IMR-90 (cell line): ENCODE results near the gene ALPI. TPM values are rescaled to one million over a fixed set of nuclear protein-coding genes. Genes with fewer than 3 reads are reported as not detected.

Source experiments
- ATAC-seq: fragments of 200-7000 bp; cut with Tn5 transposase; 2 replicates; pipeline ENCODE4 v1.9.1; 2020; ENCODE audit warnings: low read depth, mild to moderate bottlenecking, moderate library complexity
- BruUV-seq: library from RNA; stranded (reverse); fragments of 400-500 nt; replicated peaks from 2 replicates; lab custom pipeline; 2021; lab: Mats Ljungman, UMichigan
- CTCF ChIA-PET: fragments of 300-600 bp; formaldehyde crosslinking; extraction: SDS; loops from one replicate; lab custom pipeline; 2021; ENCODE audit warnings: antibody characterized with exemption; lab: Yijun Ruan, JAX
- POLR2A ChIA-PET: fragments of 300-600 bp; sonication (Branson Sonifier 250); formaldehyde crosslinking; loops from one replicate; lab custom pipeline; 2022; ENCODE audit warnings: antibody characterized with exemption; ENCODE audit not compliant: unreplicated experiment; lab: Charles Lee
- DNase-seq: peaks from one replicate; pipeline ENCODE4 v3.0.0; 2013
- H2AFZ ChIP-seq: replicated peaks from 2 replicates; pipeline ENCODE3; 2013; ENCODE audit warnings: low read length, mild to moderate bottlenecking; ENCODE audit not compliant: poor library complexity
- H2AK5ac ChIP-seq: 2 replicates; pipeline ENCODE4 v1.6.1; 2013; ENCODE audit warnings: low read depth, low read length, inconsistent platforms
- H2AK9ac ChIP-seq: replicated peaks from 2 replicates; pipeline ENCODE3; 2013; ENCODE audit warnings: mild to moderate bottlenecking, low read depth, low read length, moderate library complexity; ENCODE audit not compliant: poor library complexity
- H2BK120ac ChIP-seq: 2 replicates; pipeline ENCODE4 v1.6.1; 2013; ENCODE audit warnings: low read depth, low read length, inconsistent platforms
- H2BK15ac ChIP-seq: 3 replicates; pipeline ENCODE4 v1.6.1; 2013; ENCODE audit warnings: low read depth, low read length, inconsistent platforms
- H2BK20ac ChIP-seq: 2 replicates; pipeline ENCODE4 v1.6.1; 2013; ENCODE audit warnings: low read depth, mild to moderate bottlenecking, inconsistent platforms, low read length, moderate library complexity
- H2BK5ac ChIP-seq: 2 replicates; pipeline ENCODE4 v1.6.1; 2013; ENCODE audit warnings: mild to moderate bottlenecking, low read depth, low read length, inconsistent platforms; ENCODE audit not compliant: poor library complexity, severe bottlenecking
- H3K14ac ChIP-seq: replicated peaks from 2 replicates; pipeline ENCODE4 v1.6.1; 2013; ENCODE audit warnings: low read depth, low read length, inconsistent platforms
- H3K18ac ChIP-seq: 2 replicates; pipeline ENCODE4 v1.6.1; 2013; ENCODE audit warnings: low read depth, low read length, control low read depth
- H3K23ac ChIP-seq: 2 replicates; pipeline ENCODE4 v1.6.1; 2013; ENCODE audit warnings: low read depth, low read length, inconsistent platforms
- H3K27ac ChIP-seq: 2 replicates; pipeline ENCODE4 v1.5.1; 2013; ENCODE audit warnings: mild to moderate bottlenecking, control low read depth, low read length; ENCODE audit not compliant: insufficient read depth
- H3K27me3 ChIP-seq: 2 replicates; pipeline ENCODE4 v1.6.1; 2013; ENCODE audit warnings: low read length; ENCODE audit not compliant: control insufficient read depth, insufficient read depth
- H3K36me3 ChIP-seq: 2 replicates; pipeline ENCODE4 v1.6.1; 2013; ENCODE audit warnings: low read length, mixed read lengths; ENCODE audit not compliant: control insufficient read depth, insufficient read depth
- H3K4ac ChIP-seq: 2 replicates; pipeline ENCODE4 v1.6.1; 2013; ENCODE audit warnings: low read depth, low read length, inconsistent platforms
- H3K4me1 ChIP-seq: 2 replicates; pipeline ENCODE4 v1.6.1; 2013; ENCODE audit warnings: low read length, mixed read lengths; ENCODE audit not compliant: control insufficient read depth, insufficient read depth
- H3K4me2 ChIP-seq: 2 replicates; pipeline ENCODE4 v1.6.1; 2013; ENCODE audit warnings: low read depth, mild to moderate bottlenecking, control low read depth, low read length, moderate library complexity
- H3K4me3 ChIP-seq: 2 replicates; pipeline ENCODE4 v1.5.1; 2013; ENCODE audit warnings: low read depth, mild to moderate bottlenecking, control low read depth, low read length, moderate library complexity; ENCODE audit not compliant: insufficient read depth
- H3K56ac ChIP-seq: 2 replicates; pipeline ENCODE4 v1.6.1; 2013; ENCODE audit warnings: low read length, inconsistent platforms; ENCODE audit not compliant: insufficient read depth; ENCODE audit errors: extremely low read depth
- H3K79me1 ChIP-seq, 2 experiments: 2 replicates each; pipeline ENCODE4 v1.6.1; 2013; ENCODE audit warnings: low read length in 2 of 2, inconsistent platforms in 1 of 2, low read depth in 1 of 2
- H3K9ac ChIP-seq: 2 replicates; pipeline ENCODE4 v1.6.1; 2013; ENCODE audit warnings: low read depth, low read length, control low read depth
- H3K9me1 ChIP-seq: 2 replicates; pipeline ENCODE4 v1.6.1; 2013; ENCODE audit warnings: low read length, inconsistent platforms; ENCODE audit not compliant: insufficient read depth
- H3K9me3 ChIP-seq: 2 replicates; pipeline ENCODE4 v1.6.1; 2013; ENCODE audit warnings: low read length; ENCODE audit not compliant: control insufficient read depth, insufficient read depth
- H4K20me1 ChIP-seq: 2 replicates; pipeline ENCODE4 v1.6.1; 2013; ENCODE audit warnings: low read length, inconsistent platforms; ENCODE audit not compliant: insufficient read depth
- H4K5ac ChIP-seq: 2 replicates; pipeline ENCODE4 v1.6.1; 2013; ENCODE audit warnings: mild to moderate bottlenecking, low read depth, low read length, control low read depth
- H4K8ac ChIP-seq, 2 experiments: 2 replicates each; pipeline ENCODE4 v1.6.1; 2013; ENCODE audit warnings: low read depth in 2 of 2, low read length in 2 of 2, control low read depth in 1 of 2, inconsistent platforms in 1 of 2
- H4K91ac ChIP-seq: 2 replicates; pipeline ENCODE4 v1.6.1; 2013; ENCODE audit warnings: low read depth, low read length, inconsistent platforms; ENCODE audit not compliant: insufficient read depth
- CEBPB ChIP-seq: IDR thresholded peaks from 2 replicates; pipeline ENCODE4 v1.6.1; 2012; ENCODE audit warnings: low read depth, low read length, improper control_type of control experiment
- CHD1 ChIP-seq: IDR thresholded peaks from 2 replicates; pipeline ENCODE4 v1.6.1; 2012; ENCODE audit warnings: low read depth, low read length, improper control_type of control experiment
- FOS ChIP-seq: fragments of 150-350 bp; IDR thresholded peaks from 2 replicates; pipeline ENCODE4 v1.6.1; 2016; ENCODE audit warnings: low read depth, low read length
- MAZ ChIP-seq: IDR thresholded peaks from 2 replicates; pipeline ENCODE4 v1.6.1; 2012; ENCODE audit warnings: low read depth, mild to moderate bottlenecking, low read length, improper control_type of control experiment, moderate library complexity, borderline replicate concordance
- MXI1 ChIP-seq: IDR thresholded peaks from 2 replicates; pipeline ENCODE4 v1.6.1; 2012; ENCODE audit warnings: low read depth, mild to moderate bottlenecking, low read length, moderate library complexity, borderline replicate concordance
- NFE2L2 ChIP-seq: fragments of 150-350 bp; IDR thresholded peaks from 2 replicates; pipeline ENCODE4 v1.6.1; 2016; ENCODE audit warnings: low read depth, mild to moderate bottlenecking, low read length
- POLR2A ChIP-seq: IDR thresholded peaks from 2 replicates; pipeline ENCODE4 v1.6.1; 2012; ENCODE audit warnings: mild to moderate bottlenecking, low read depth, low read length
- RAD21 ChIP-seq: IDR thresholded peaks from 2 replicates; pipeline ENCODE4 v1.6.1; 2012; ENCODE audit warnings: low read length, improper control_type of control experiment
- RCOR1 ChIP-seq: IDR thresholded peaks from 2 replicates; pipeline ENCODE4 v1.6.1; 2012; ENCODE audit warnings: mild to moderate bottlenecking, low read length, improper control_type of control experiment; ENCODE audit not compliant: insufficient replicate concordance
- RFX5 ChIP-seq: IDR thresholded peaks from 2 replicates; pipeline ENCODE4 v1.8.0; 2012; ENCODE audit warnings: low read depth, mild to moderate bottlenecking, low read length, moderate library complexity
- SMC3 ChIP-seq: fragments of 150-350 bp; IDR thresholded peaks from 2 replicates; pipeline ENCODE4 v1.6.1; 2016; ENCODE audit warnings: low read depth, mild to moderate bottlenecking, antibody characterized with exemption, low read length, moderate library complexity
- WGBS, 2 experiments: methylation state at CpG; one replicate each; pipeline versions ENCODE4 v1.1.5 to v1.1.7; 2013; ENCODE audit warnings: missing lambda C conversion rate in 2 of 2; ENCODE audit not compliant: insufficient read length in 1 of 2; ENCODE audit errors: extremely low coverage in 2 of 2; 5-methylcytosine and 5-hydroxymethylcytosine counted together
- dilution Hi-C: fragments of 300-500 bp; cut with HindIII; formaldehyde crosslinking; loops from one replicate; pipeline ENCODE4 v1.14.3; 2018; ENCODE audit warnings: low sequenced_read_pairs; ENCODE audit not compliant: unreplicated experiment
- in situ Hi-C: fragments of 300-500 bp; cut with MboI; formaldehyde crosslinking; loops from 3 replicates; pipeline ENCODE4 v1.14.3; 2019; ENCODE audit warnings: low sequenced_read_pairs, inconsistent platforms, mixed read lengths
- intact Hi-C: fragments of 100-400 bp; cut with micrococcal nuclease; formaldehyde crosslinking; loops from 2 replicates; pipeline ENCODE4 v1.10.0; 2022
- polyA plus RNA-seq, 3 experiments: library from polyadenylated mRNA; depleted of rRNA; stranded (reverse); fragments of >200 nt; gene quantifications; 2 replicates each; pipeline ENCODE4 v1.2.3, GENCODE V29; 2012; ENCODE audit warnings: low replicate concordance in 1 of 3
- total RNA-seq: library from RNA; depleted of rRNA; stranded (reverse); fragments of >200 nt; gene quantifications from 2 replicates; pipeline ENCODE4 v1.2.3, GENCODE V29; 2012
- TF ChIP-seq, protein P1 (sequence below): fragments of 150-350 bp; IDR thresholded peaks from 2 replicates; pipeline ENCODE4 v1.6.1; 2016; ENCODE audit warnings: low read depth, mild to moderate bottlenecking, low read length, moderate library complexity, borderline replicate concordance
- TF ChIP-seq, protein P2 (sequence below): fragments of 150-350 bp; IDR thresholded peaks from 2 replicates; pipeline ENCODE4 v1.6.1; 2017; ENCODE audit warnings: mild to moderate bottlenecking, antibody characterized with exemption, low read length, low read depth
- TF ChIP-seq, protein P3 (sequence below): conservative IDR thresholded peaks from 2 replicates; pipeline ENCODE4 v1.5.1; 2012; ENCODE audit warnings: mild to moderate bottlenecking, low read depth, low read length, improper control_type of control experiment

The ALPI gene
- total and polyA plus RNA-seq, 2 of the 4 experiments (the other 2 are of a cell fraction): not detected

DNA sequence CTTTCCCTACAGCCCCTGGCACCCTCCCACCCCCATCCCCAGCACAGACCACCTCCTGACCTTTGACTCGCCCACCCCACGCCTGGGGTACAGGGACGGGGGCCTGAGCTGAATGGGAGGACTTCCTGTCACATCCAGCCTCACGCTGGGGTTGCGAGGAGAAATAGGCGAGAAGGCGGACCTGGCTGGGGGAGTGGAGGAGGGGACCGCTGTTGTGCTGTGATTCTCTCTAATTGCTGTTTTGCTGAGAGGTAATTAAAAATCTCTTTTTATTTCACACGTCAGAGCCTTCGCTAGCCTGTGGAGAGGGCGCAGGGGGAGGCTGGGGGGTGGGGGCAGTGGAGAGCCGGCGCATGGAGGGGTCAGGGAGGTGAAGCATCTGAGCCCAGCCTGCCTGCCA is 41.4 kb downstream of the ALPI start:
- H2AFZ ChIP-seq: no peak overlapping the region
- intact Hi-C loops: no loop called here
- in situ Hi-C loops: no loop called here
- WGBS, 2 experiments: no CpG with 5 or more reads among the region's 13 CpGs
- CTCF ChIA-PET: no interaction called here
- H2AK5ac ChIP-seq: no peak overlapping the region
- no peak overlapping the region for H4K91ac ChIP-seq
- H3K4me3 ChIP-seq: no peak overlapping the region
- H3K9ac ChIP-seq: no peak overlapping the region
- no peak overlapping the region for H2BK120ac ChIP-seq
- H3K79me1 ChIP-seq: no peaks in the 10 kb centered on the region
- no peak overlapping the region for H3K56ac ChIP-seq
- no peak overlapping the region for H3K14ac ChIP-seq
- no peak overlapping the region for H3K23ac ChIP-seq
- peaks cover 60% of the 10 kb centered on the region for H3K27me3 ChIP-seq
- no peak overlapping the region for H3K27ac ChIP-seq
- no TSS peak for BruUV-seq
- no peaks in the 10 kb centered on the region for H3K4me1 ChIP-seq
- H2BK5ac ChIP-seq: no peak overlapping the region
- H4K20me1 ChIP-seq: no peaks in the 10 kb centered on the region; the same call in 1 of the 2 replicates
- no peak overlapping the region for H3K4ac ChIP-seq
- TF ChIP-seq RCOR1 (no peak), POLR2A (no peak), NFE2L2 (no peak), MXI1 (no peak), RAD21 (no peak), CHD1 (no peak), RFX5 (no peak), SMC3 (no peak), FOS (no peak), CEBPB (no peak), MAZ (no peak)
- TF ChIP-seq, protein P1, sequence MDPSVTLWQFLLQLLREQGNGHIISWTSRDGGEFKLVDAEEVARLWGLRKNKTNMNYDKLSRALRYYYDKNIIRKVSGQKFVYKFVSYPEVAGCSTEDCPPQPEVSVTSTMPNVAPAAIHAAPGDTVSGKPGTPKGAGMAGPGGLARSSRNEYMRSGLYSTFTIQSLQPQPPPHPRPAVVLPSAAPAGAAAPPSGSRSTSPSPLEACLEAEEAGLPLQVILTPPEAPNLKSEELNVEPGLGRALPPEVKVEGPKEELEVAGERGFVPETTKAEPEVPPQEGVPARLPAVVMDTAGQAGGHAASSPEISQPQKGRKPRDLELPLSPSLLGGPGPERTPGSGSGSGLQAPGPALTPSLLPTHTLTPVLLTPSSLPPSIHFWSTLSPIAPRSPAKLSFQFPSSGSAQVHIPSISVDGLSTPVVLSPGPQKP: no peak
- TF ChIP-seq, protein P2, sequence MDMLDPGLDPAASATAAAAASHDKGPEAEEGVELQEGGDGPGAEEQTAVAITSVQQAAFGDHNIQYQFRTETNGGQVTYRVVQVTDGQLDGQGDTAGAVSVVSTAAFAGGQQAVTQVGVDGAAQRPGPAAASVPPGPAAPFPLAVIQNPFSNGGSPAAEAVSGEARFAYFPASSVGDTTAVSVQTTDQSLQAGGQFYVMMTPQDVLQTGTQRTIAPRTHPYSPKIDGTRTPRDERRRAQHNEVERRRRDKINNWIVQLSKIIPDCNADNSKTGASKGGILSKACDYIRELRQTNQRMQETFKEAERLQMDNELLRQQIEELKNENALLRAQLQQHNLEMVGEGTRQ: no peak
- TF ChIP-seq, protein P3, sequence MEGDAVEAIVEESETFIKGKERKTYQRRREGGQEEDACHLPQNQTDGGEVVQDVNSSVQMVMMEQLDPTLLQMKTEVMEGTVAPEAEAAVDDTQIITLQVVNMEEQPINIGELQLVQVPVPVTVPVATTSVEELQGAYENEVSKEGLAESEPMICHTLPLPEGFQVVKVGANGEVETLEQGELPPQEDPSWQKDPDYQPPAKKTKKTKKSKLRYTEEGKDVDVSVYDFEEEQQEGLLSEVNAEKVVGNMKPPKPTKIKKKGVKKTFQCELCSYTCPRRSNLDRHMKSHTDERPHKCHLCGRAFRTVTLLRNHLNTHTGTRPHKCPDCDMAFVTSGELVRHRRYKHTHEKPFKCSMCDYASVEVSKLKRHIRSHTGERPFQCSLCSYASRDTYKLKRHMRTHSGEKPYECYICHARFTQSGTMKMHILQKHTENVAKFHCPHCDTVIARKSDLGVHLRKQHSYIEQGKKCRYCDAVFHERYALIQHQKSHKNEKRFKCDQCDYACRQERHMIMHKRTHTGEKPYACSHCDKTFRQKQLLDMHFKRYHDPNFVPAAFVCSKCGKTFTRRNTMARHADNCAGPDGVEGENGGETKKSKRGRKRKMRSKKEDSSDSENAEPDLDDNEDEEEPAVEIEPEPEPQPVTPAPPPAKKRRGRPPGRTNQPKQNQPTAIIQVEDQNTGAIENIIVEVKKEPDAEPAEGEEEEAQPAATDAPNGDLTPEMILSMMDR: no peak
- H2BK15ac ChIP-seq: no peak overlapping the region
- dilution Hi-C loops: no loop called here
- no peak overlapping the region for H2AK9ac ChIP-seq
- POLR2A ChIA-PET: no interaction called here
- no peak overlapping the region for H3K4me2 ChIP-seq
- no peak overlapping the region for H3K18ac ChIP-seq
- no peaks in the 10 kb centered on the region for H3K9me1 ChIP-seq
- no peaks in the 10 kb centered on the region for H3K9me3 ChIP-seq
- H3K36me3 ChIP-seq: no peaks in the 10 kb centered on the region
- H2BK20ac ChIP-seq: no peak overlapping the region
- no peak for DNase-seq
- no peak for ATAC-seq
- no peak overlapping the region for H4K5ac ChIP-seq
- H4K8ac ChIP-seq: no peak overlapping the region
